HK-2 (cell line): Measurements from ENCODE around the gene FOXL1.

Experiments
- DNase-seq: peaks from one replicate; pipeline ENCODE4 v3.0.0-alpha.2; 2018; ENCODE audit not compliant: unreplicated experiment

FOXL1 gene

DNA sequence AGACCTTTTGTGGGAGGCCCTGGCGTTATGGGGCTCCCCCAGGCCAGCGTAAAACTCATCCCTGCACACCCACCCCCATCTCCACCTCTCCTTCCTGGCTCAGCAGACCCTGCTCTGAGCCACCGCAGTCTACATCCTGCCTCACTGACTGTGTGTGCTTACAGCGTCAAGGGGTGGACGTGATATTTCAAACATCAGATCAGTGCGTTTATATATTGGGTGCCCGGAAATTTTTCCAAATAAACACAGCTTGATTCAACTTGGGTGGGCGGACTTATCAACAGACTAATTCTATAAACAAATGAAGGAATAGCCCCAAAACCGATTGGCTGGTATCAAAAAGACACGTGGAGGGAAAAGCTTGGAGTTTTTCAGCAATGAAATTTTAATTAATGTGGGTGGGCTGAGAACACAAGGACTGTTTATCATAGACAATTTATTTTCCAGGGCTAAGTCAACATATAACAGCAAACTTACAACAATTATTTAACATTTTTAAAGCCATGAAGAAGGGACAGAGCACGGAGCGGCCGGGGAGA, at the start of gene FOXL1:
Gene FOXL1 (plus strand): TSS at position 489 of the 539 bp plus-strand sequence. CDS start 175 bp downstream, outside the sequence.
- DNase-seq, result no peak

DNA sequence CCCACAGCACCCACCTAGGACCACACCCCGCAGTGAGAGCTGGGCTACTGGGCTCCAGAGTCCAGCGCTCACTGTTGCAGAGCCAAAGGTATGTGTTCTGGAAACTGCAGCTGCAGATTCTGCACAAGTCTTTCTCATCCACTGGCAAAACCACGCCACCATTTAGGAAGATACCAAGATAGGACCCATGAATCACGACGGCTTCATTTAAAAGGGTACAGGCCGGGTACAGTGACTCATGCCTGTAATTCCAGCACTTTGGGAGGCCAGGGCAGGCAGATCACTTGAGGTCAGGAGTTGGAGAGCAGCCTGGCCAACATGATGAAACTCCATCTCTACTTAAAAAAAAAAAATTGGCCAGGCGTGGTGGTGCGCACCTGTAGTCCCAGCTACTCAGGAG, 49.2 kb upstream of the FOXL1 start:
- no peak for DNase-seq

DNA sequence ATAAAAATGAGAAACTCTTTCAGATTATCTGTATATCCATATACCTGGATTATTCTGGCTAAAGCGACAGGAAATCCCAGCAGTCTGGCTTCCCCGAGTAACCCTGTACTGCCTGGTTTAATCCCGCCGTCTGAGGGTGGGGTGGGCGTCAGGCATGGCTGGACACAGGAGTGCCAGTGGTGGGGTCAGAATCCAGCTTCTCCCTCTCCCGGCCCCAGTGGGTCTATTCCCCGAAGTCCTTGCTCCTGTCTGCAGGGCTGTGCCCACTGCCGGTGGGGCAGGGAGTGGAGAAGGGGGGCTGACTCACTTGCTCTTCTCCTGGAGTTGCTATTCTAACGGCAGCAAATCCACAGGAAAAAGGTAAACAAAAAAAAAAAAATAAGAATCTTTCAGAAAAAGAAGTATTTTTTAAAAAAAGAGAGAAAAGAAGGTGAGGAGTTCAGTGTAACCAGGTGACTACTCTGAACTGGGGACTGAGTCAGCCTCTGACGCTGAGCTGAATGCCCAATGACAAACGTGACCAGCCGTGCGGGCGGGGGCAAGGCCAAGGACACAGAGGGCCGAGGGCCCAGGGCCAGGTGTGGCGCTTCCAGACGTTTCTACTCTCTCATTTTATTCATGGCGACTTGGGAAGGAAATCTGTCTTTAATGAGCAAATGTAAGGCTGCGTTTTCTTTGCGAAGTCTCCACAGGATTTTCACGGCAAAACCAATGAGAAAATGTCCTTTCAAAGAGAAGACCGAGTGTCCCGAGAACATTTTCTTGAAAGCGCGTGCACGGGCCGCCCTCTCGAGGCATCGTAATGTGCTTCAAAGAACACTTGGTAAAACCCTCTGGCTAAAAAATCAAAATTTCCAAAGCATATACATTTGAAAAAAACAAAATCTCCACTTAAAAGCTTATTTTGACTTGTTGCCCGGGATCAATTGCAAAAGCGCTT, 47.8 kb upstream of the FOXL1 start:
- DNase-seq, result no peak

DNA sequence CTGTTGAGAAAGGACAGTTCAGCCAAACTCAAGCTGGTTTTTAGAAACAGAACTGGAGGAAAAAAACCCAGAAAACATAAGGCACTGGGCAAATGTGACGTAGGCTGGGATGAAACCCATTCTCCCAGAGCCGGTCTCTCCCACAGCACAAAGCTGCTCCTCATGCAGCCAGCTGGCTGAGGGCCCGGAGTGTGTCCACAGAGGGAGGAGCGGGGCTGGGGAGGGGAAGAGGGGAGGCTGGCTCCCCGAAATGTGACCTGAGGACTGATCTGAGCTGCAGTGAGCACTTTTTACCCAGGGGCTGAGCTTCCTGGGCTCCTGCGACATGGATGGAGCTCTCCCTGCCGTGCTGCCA, 47.2 kb upstream of the FOXL1 start:
- DNase-seq, result no peak

DNA sequence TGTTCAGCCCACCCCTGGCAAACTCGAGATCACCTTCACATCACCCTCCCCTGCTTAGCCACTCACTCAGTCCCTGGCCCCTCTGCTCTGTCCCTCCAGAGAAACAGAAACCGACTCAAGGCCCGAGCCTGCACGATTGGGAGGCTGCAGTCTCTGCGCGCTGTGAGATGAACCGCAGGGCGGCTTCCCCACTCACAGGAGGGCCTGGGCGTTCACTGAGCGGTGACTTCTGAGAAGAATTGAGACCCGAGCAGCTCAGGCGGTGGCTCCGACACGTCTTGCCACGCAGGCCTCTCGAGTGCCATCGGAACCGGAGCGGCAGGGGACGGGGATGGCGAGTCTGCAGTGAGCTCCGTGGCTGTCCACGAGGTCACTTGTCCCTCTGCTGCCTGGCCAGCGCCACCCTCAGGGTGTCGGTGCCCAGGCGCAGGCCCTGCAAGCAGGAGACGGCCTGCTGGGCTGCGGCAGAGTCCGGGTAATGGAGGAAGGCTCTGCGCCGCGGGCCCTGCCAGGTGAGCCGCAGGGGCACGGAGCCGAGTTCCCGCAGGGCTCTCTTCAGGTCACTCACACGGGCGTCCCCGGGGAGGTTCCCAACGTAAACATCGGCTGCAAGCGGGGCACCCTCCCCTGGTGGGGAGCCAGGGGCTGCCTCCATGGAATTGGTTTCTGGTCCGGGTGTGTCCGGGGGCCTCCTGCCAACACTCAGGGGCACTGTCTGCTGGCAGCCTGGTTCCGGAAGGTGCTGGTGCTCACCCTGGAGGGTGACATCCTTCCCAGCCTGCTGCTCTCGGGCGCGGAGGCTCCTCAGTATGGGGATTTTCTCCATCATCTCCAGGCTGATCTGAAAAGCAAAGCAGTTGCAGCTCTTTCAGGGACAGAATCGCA, 46.5 kb upstream of the FOXL1 start:
- DNase-seq, result no peak

DNA sequence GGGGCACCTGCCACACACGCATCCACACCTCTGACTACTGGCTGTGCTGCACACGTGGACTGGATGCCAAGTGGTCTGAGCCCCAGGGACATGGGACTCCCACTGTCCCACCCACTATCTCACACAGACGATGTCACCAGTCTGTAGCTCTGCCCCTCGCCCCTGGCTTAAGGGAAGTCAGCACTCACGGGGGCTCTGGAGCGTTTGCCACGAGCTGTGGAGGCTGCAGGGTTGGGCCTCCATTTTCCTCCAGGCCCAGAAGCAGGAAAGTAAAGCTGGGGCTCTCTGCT, 45.9 kb upstream of the FOXL1 start:
- DNase-seq, result no peak

DNA sequence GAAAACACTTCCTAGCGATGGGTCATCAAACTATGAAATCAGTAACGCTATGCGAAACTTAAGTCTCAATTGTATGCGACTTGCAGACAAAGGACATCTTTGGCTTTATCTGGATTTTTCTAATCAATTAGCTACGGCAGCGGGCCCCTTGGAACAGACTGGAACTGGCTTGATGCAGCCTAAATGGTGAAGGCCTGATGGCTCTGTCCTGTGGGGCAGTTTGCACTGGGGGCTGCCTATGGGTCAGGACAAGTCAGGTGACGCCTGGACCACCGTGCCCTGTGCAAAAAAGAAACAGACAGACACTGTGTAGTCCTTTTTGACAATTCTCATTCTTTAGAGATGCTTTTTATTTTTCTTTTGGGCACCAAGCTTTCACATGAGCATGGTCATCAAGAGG, 45.3 kb upstream of the FOXL1 start:
- no peak for DNase-seq

DNA sequence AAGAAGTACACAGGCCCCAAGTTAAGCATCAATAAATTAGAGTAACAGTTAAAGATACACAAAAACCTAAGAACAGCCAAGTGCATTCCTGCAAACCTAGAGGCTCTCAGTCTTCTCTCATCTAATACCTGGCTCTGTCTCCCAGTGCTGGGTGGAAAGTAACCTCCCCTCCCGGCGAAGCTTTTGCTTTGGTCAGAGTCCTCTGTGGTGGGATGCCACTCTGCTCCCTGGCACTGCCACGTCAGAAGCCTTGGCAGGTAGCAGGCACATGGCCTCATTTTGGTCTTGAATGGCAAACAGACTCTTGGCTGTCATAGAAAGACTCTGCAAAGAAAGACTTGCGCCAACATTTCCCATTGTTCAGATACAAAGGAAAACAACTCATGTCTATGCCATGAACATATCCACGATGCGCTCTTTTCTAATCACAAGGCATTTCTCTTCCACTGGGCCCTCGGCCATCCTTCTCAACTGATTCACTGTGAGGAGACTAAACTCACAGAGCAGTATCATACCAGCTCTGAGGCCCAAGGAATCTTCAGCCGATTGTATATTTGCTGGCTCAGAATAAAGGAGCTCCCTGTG, 44.5 kb upstream of the FOXL1 start:
- DNase-seq, result no peak

DNA sequence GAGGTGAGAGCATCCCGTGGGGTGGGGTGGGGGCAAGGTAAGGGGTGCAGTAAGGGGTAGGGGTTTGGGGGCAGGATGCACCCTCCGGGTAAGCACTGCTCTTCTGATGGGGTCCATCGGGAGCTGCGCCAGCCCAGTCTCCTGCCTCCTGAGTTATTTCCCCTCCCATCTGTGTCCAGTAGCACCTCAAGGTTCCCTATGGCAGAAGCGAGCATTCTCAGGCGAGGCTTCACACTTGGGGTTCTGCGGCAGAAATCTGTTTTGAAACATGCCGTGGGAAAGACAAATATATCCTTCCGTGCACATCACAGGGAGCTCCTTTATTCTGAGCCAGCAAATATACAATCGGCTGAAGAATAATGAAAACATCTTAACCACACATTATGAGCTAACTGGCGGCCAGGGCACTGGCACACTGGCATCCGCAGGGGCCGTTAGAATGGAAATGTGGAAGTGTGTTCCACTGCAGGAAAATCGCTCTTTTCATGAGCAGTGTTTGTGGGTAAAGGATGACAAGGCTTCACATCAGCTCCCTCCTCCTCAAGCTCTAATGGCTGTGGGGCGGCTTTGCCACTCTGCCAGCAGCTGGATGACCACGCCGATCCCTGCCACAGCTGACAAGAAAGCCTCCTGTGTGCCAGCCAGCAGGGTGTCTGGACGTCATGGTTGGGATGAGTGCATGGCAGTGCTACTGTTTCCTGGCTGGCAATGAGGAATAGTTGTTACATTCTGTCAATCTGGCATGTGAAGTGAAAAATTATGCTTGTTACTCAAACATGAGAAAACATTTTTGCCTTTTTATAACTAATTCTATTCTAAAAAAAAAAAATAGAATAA, 43.4 kb upstream of the FOXL1 start:
- no peak for DNase-seq

DNA sequence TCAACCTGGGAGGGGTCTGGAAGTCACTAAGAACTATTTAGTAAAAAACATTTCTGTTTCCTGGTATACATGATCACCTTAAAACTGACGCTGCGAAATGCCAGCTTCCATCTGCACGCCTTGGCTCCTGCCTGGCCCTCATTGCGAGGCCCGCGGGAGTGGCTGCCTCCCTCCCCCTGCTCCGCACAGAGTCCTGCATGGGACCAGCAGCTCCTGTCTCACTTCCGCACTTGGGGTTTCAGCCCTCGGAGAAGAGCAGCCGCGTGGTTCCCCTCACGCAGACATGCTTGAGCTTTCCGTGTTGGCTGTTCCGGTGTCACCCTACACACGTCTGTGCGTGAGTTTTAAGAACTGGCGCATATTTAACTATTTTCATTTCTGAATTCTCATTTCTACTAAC, 41.7 kb upstream of the FOXL1 start:
- no peak for DNase-seq

DNA sequence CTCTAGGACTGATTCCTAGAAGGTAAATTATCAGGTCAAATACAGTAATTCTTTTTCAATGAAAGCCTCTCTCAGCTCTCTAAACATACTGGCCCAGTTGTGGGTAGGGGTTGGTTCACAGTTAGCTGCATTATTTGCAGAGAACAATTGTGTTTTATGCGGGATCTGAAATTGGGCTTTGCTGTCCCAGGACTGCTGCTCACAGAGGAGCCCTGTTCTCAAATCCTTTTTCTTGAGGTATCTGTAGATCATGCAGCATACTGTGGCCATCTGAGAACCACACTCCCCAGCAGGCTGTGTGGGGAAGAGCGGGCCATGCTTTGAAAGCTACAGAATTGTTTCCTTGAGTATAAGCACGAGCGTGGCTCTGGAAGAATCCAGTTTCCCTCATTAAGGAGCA, 40.9 kb upstream of the FOXL1 start:
- DNase-seq, result no peak

DNA sequence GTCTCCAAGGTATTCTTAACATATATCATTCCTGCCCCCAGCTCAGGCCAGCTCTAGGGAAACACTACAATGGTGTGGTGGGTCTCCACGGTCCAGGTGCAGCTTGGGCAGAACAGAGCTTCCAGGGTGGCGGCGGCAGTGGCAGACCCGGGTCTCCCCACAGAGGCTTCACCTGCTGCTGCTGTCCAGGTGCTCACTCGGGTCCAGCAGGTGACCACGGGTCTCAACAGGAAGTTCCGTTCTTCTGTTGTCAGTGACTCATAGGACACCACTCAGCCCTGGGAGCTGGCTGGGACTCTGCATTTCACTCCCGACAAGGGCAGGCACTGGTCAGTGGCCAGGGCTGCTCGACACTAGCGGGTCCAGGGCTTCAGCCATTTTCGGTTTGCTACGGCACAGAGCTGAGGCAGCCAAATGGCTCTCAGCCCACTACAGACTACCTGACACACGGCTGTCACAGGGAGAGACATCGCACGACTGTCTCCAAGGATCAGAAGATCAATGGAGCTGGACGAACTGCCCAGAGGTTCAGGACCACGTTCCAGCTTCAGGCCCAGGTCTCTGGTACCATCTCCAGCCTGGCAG, 40.1 kb upstream of the FOXL1 start:
- no peak for DNase-seq

DNA sequence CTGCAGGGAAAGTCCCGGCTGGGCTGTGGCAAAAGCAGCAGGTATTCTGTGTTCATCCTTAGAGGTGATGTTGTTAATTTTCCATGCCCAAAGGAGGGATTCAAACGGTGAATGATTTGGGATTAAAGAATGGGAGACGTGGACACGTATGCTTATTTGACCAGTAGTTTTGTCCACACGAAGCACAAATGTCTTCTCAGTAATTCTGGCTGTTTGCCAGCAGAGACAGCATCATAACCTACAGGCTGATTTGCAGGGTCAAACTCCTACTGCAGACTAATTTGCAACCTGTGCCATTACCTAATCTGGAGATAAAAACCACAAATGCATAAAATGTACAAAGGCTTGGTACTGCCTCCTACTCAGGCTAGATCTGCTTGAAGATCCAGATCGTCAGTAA, 37.5 kb upstream of the FOXL1 start:
- DNase-seq, result no peak

DNA sequence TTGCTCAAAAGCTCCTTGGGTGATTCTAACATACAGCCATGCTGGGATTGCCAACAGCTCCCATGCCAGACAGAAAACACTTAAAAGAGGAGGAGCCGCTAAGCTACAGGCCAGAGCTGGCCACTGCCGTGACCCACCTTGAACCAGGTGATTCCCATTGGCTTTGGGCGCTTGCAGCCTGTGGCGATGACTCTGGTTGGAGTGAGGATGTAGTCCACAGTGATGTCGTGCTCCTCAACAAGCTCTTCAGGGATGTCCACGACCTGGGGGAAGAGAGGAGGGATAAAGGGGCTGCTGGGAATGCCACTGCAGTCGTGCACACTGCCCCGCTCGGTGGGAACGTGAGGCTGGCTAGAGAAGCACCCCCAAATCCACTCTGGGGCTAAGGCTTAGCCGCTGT, 36.8 kb upstream of the FOXL1 start:
- no peak for DNase-seq

DNA sequence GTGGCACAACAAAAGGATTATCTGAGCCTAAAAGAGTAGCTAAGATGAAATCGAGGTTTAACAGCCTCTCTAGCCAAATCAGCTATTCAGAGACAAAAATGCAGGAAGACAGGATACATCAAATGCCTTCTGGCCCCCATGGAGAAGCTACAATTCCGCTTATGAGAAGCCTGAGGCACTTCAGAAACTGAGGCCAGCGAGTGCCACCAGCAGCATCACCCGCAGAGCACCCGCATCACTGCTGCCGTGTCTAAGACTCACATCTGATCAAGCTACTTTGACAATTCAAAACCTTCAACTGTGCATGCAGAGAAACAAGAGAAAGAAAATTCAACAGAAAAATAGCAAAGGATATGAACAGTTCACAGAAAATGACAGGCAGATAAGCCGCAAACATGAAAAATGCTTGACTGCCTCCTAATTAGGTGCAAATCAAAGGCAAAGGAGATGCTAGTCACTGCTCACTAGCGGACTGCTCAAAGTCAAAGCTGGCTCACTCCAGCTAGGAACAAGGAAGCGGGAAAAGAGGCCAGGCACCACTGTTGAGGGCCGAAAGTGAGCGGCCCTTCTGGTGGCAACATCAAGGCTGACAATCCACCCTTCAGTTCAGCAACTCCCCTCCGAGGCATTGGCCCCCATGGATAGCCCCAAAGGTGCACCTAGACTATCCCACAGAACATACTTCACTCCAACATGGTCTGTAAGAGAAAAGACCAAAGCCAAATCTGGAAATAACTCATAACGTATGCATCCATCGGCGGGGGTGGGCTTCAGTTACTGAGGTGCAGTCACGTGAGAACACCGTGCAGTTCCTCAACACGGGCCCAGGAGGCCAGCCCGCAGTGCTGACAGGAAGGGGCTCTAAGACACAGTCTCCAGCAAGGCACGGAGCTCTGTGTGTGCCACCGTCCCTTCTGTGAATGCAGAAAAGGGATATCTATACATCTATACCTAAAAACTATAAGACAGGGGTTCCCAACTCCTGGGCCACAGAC, 35.3 kb upstream of the FOXL1 start:
- no peak for DNase-seq

DNA sequence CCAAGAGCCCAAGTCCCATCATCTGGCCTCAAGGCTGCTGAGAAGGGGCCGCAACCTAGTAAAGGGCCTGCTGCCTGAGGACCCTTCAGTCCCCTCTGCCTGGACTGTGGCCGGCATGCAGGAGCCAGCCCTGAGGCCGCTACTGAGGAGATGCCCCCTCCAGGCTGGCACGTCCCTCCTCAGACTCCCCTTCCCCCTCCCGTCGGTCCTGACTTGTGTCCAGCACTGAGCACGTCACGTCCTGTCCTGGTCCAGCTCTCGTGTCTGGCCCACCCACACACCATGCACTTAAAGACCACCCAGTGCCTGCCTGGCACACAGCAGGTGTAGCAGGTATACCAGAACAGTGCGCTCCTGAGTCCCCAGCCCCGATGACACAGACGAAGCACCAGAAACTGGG, 32.9 kb upstream of the FOXL1 start:
- DNase-seq, result no peak

DNA sequence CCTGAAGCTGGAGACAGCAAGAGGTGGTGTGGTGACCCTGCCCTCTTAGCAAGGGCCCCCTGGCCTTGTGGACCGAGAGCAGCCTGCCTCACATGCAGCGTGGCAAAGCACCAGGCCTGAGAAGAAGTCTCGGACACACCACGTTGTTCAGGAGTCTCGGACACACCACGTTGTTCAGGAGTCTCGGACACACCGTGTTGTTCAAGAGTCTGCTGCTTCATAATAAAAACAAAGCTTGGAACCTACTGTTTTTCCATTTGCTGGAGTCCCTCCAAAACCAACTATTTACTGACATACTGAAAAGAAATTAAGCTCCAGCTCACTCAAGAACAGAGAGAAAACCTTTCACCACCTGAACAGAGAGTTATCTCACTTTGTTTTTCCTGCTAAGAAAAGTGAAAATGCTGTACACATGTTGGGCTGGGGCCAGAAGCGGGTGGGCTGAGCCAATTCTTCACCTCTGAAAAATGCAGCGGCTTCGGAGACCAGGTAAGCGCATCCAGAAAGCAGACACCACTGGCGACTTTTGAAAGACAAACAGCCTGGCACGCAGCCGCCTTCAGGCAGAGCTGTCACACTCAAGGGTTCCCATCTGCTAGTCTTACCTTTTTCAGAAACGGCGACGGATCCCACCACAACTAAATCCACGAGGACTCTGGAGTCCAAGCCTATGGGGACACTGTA, 32.3 kb upstream of the FOXL1 start:
- no peak for DNase-seq

DNA sequence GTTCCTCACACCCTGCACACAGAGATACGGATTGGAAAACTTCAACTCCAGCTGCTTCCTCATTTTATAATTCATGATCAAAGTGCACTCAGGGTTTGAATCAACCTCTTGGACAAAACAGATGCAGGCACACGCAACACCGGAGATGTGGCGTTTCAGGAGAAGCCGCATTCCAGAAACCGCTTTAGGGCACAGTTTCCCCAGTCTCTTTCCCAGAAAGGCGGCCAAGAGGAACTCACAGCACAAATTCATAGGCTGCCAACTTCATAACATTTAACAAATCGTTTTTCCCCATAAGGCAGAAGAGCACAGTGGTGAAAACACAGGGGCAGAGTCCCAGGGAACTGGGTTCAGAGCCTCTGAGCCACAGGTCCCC, 31.7 kb upstream of the FOXL1 start:
- no peak for DNase-seq

DNA sequence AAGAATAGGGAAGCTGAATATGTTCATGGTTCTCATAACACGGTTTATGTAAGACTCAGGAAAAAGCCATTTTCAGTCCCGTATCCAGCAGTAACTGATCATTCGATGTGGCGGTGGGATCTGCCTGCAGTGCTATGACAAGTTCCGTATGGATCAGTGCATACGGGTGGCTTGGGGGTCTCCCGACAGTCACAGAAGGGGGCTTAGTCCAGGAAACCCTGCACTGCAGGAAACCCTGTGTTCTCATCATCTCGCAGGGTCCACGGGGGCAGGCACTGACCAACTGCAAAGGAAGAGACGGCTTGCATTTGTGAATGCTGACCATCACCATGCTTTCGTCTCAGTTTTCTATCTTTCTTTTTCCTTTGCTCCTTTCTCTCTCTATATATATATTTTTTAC, 31.1 kb upstream of the FOXL1 start:
- no peak for DNase-seq
